ENCODE measurements around the gene NOD1. TPM values are rescaled to one million over a fixed set of nuclear protein-coding genes. Genes with fewer than 3 reads are reported as not detected.
"Not testable (repeated sequence)": the region's sequence is repeated elsewhere in the genome, so short reads cannot be mapped to it uniquely, and the experiment has no call there.

The NOD1 gene
- total RNA-seq, result 10 to 100 TPM in 1 of 2 donors, 1 to 10 TPM in 1; 3.5 to 12.3 TPM

DNA sequence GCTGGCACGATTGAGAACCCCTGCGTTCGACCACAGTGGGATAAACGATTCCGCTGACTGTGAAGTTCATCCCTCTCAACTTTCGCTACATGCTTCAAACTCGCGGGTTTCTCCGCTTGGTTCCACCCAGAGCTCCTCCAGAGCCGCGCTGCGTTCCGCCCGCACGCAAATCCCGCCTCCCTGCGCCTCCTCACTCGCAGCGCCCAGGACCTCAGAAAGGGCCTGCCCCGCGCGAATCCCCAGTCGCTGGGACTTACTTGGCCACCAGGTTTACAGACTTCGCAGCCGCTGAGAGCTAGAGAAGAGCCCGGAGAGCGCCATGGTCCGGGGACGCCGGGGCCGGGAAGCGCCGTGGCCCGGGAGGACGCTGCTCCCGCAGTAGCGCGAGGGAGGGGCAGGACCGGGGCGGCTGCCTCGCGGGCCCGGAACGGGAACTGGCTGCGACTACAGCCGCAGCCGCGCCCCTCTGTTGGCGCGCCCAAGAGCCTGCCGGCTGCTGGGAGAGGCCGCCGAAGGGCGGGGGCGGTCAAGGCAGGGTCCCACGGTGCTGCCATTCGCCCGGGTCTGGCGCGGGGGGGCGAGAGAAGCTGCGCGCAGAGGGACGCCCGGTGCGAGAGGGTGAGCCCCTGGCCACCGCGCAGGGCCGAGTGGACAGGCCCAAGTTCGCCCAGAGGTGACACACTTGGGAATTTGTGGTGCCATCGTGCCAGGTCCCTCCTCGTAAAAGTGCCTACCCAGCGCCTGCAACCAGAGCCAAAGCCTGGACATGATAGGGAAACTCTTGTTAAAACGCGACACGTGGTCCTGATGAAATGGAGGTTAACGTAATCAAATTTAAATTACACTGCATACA is at the start of gene NOD1:
Gene NOD1, minus strand, starts transcription at position 436 of the 853 bp plus-strand sequence. CDS start 21,863 bp downstream, outside the sequence.
- no peaks in the 10 kb centered on the region for H3K4me1 ChIP-seq (replicated peaks)
- peak within 1 kb of the TSS; percentile 55 to 58 for H3K4me3 ChIP-seq
- no peak for TF ChIP-seq POLR2AphosphoS5 (IDR thresholded peaks at IDR 0.05)
- TF ChIP-seq CTCF (IDR thresholded peaks at IDR 0.05), result peak in 1 of 4 experiments; percentile 26
- peak; percentile 8 for TF ChIP-seq POLR2A (IDR thresholded peaks at IDR 0.05)
- H3K27me3 ChIP-seq (replicated peaks; ENCODE audit: insufficient read depth), result no peaks in the 10 kb centered on the region
- WGBS, result 2% methylated on average over 66 of the region's 77 CpGs
- no peaks in the 10 kb centered on the region for H3K9me3 ChIP-seq
- H3K27ac ChIP-seq, result peak within 1 kb of the TSS; percentile 81 to 89
- no peaks in the 10 kb centered on the region for H3K36me3 ChIP-seq
- peak; percentile 58 for DNase-seq (ENCODE audit: low spot score)
- intact Hi-C loops (cut with DNase I), result loop anchor here (1.0 kb wide), 1 partner anchor 26 kb away; the partner anchor contains the start of gene GGCT

DNA sequence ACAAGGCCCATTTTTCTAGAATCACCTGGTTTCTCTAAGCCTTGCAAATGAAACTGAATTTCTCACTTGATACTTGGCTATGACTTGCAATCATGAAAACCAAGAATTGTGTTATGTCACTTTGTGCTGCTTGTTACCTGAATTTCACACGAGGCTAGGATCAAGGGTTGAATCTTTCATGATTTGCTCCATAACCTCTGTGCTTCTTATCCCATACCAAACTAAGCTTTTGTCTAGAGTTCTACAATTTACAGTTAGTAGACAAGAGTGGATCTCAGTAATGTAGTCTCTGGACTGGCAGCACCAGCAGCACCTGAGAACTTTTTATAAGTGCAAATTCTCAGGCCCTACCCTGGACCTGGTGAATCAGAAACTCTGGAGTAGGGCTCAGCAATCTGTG is 48.7 kb upstream of the NOD1 start:
- H3K4me1 ChIP-seq (replicated peaks); H3K27ac ChIP-seq; intact Hi-C loops (cut with DNase I); H3K4me3 ChIP-seq; H3K9me3 ChIP-seq; H3K27me3 ChIP-seq (replicated peaks; ENCODE audit: insufficient read depth); H3K36me3 ChIP-seq; DNase-seq (ENCODE audit: low spot score): not testable (repeated sequence)
- 86% methylated on average over 1 of the region's 1 CpG for WGBS

DNA sequence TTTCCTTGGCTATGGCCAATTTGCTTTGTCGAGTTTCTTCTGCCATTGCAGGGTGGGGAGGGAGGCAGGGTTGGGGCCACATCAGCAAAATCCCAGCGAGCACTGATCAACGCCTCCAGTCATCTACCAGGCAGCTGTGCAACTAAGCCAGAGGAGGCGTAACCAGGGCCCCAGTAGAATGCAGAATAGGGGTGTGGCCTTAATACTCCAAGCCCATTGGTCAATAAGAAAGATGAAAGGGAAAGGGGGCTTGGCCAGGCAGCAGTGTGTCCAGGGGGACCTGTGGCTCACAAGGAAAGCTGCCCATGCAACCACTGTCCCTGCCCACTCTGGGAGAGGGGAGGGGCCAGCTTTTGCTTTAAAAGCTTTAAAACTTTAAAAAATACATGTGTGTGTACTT is 47.6 kb upstream of the NOD1 start:
- 89% methylated on average over 4 of the region's 4 CpGs for WGBS
- H3K4me3 ChIP-seq, result no peak overlapping the region
- intact Hi-C loops (cut with DNase I), result no loop called here

DNA sequence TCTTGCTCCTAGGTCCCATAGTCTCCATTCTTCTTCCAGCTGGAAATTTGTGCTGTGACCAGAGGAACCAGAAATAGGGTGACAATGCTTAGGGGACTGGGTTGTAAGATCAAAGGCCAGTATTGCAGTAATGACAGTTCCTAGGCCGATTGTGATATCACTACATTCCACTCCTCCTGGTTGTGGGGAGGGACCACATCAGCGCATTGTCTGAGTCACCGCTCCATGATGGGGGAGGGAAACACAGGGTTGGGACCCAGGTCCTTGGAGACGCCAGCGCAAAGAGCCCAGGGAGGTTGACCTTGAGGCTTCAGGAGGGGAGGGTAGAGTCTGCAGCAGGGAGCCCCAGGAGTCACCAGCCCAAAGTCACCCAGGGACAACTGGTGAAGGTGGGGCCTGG is 46.8 kb upstream of the NOD1 start:
- Histone ChIP-seq H3K4me1 (replicated peaks) (peaks cover 5% of the 10 kb centered on the region), H3K27me3 (replicated peaks; ENCODE audit: insufficient read depth) (no peaks in the 10 kb centered on the region), H3K9me3 (no peaks in the 10 kb centered on the region), H3K27ac (no peak overlapping the region), H3K36me3 (no peaks in the 10 kb centered on the region), H3K4me3 (no peak overlapping the region)
- no peak for DNase-seq (ENCODE audit: low spot score)
- TF ChIP-seq POLR2AphosphoS5 (IDR thresholded peaks at IDR 0.05) (no peak), CTCF (IDR thresholded peaks at IDR 0.05) (no peak), POLR2A (IDR thresholded peaks at IDR 0.05) (no peak)
- intact Hi-C loops (cut with DNase I), result no loop called here
- 93% methylated on average over 5 of the region's 5 CpGs for WGBS

More for the DNA sequence above, 47.6 kb upstream of the NOD1 start:
- no peak for DNase-seq (ENCODE audit: low spot score)
- H3K9me3 ChIP-seq, result no peaks in the 10 kb centered on the region
- no peaks in the 10 kb centered on the region for H3K27me3 ChIP-seq (replicated peaks; ENCODE audit: insufficient read depth)
- H3K4me1 ChIP-seq (replicated peaks), result peaks cover 4% of the 10 kb centered on the region
- H3K27ac ChIP-seq, result no peak overlapping the region
- no peaks in the 10 kb centered on the region for H3K36me3 ChIP-seq
- no peak for TF ChIP-seq CTCF (IDR thresholded peaks at IDR 0.05)
- TF ChIP-seq POLR2A (IDR thresholded peaks at IDR 0.05), result no peak
- TF ChIP-seq POLR2AphosphoS5 (IDR thresholded peaks at IDR 0.05), result no peak

DNA sequence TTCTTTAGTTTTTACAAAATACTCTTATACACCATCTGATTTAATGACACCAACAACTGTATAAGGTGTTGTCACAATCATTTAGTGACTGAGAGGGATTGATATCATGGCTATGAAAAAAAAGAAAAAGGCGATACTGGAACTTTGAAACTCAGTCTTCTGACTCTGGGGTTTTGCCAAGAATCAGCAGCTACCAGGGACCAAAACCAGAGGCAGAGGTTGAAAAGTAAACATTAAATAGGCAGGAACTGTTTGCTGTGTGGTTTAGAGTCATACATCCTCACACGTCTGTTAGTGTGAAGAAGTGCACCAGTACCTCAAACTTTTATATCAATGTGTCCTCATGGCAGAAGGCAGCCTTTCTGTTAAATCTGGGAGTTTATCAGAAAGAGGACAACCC is 46.0 kb upstream of the NOD1 start:
- TF ChIP-seq POLR2A (IDR thresholded peaks at IDR 0.05) (no peak), CTCF (IDR thresholded peaks at IDR 0.05) (no peak), POLR2AphosphoS5 (IDR thresholded peaks at IDR 0.05) (no peak)
- peak; percentile 37 for DNase-seq (ENCODE audit: low spot score)
- H3K4me1 ChIP-seq (replicated peaks), result peaks cover 10% of the 10 kb centered on the region
- WGBS, result 36% methylated on average over 2 of the region's 2 CpGs
- H3K27me3 ChIP-seq (replicated peaks; ENCODE audit: insufficient read depth), result no peaks in the 10 kb centered on the region
- no peak overlapping the region for H3K4me3 ChIP-seq
- no peaks in the 10 kb centered on the region for H3K9me3 ChIP-seq
- intact Hi-C loops (cut with DNase I), result no loop called here
- H3K36me3 ChIP-seq, result no peaks in the 10 kb centered on the region
- H3K27ac ChIP-seq, result peak overlapping the region; percentile 66 to 68

All from prostate gland (tissue), 2 donors.